ENCODE results near the gene CYB5R3.

The CYB5R3 gene

GRCh38 chr22:42648017-42648367 lies 1.2 kb downstream of the CYB5R3 start:
- no peak for ATAC-seq
- TF ChIP-seq CSDC2 (CRISPR knock-in tag; IDR thresholded peaks at IDR 0.05): no peak
- TF ChIP-seq GLIS3 (CRISPR knock-in tag; IDR thresholded peaks at IDR 0.05): no peak
- TF ChIP-seq CREB5 (CRISPR knock-in tag; IDR thresholded peaks at IDR 0.05; ENCODE audit: low read depth): no peak
- TF ChIP-seq PATZ1 (CRISPR knock-in tag; IDR thresholded peaks at IDR 0.05; ENCODE audit: borderline replicate concordance): no peak
- TF ChIP-seq TCF4 (CRISPR knock-in tag; IDR thresholded peaks at IDR 0.05; ENCODE audit: borderline replicate concordance): no peak
- TF ChIP-seq ZFP30 (CRISPR knock-in tag; IDR thresholded peaks at IDR 0.05): no peak
- TF ChIP-seq RARB (CRISPR knock-in tag; IDR thresholded peaks at IDR 0.05): no peak
- no peak for TF ChIP-seq ISL1 (CRISPR knock-in tag; IDR thresholded peaks at IDR 0.05)
- TF ChIP-seq BACH2 (CRISPR knock-in tag; IDR thresholded peaks at IDR 0.05; ENCODE audit: borderline replicate concordance): no peak
- TF ChIP-seq PPARA (CRISPR knock-in tag; IDR thresholded peaks at IDR 0.05; ENCODE audit: borderline replicate concordance): no peak
- no peak for TF ChIP-seq ARNTL (CRISPR knock-in tag; IDR thresholded peaks at IDR 0.05; ENCODE audit: borderline replicate concordance, low read depth)
- TF ChIP-seq OSR1 (CRISPR knock-in tag; IDR thresholded peaks at IDR 0.05): no peak
- TF ChIP-seq TSHZ2 (CRISPR knock-in tag; IDR thresholded peaks at IDR 0.05): no peak
- TF ChIP-seq ZNF8 (CRISPR knock-in tag; IDR thresholded peaks at IDR 0.05): no peak
- TF ChIP-seq ZFP3 (CRISPR knock-in tag; IDR thresholded peaks at IDR 0.05): no peak
- TF ChIP-seq SNAI2 (CRISPR knock-in tag; IDR thresholded peaks at IDR 0.05): no peak
- no peak for TF ChIP-seq ZC3H10 (CRISPR knock-in tag; IDR thresholded peaks at IDR 0.05)

- ATAC-seq: no peak
- TF ChIP-seq PATZ1 (CRISPR knock-in tag; IDR thresholded peaks at IDR 0.05; ENCODE audit: borderline replicate concordance): no peak
- no peak for TF ChIP-seq ZC3H10 (CRISPR knock-in tag; IDR thresholded peaks at IDR 0.05)
- no peak for TF ChIP-seq POU6F1 (CRISPR knock-in tag; IDR thresholded peaks at IDR 0.05; ENCODE audit: borderline replicate concordance, low read depth)
- no peak for TF ChIP-seq TCF4 (CRISPR knock-in tag; IDR thresholded peaks at IDR 0.05; ENCODE audit: borderline replicate concordance)
- no peak for TF ChIP-seq GLIS3 (CRISPR knock-in tag; IDR thresholded peaks at IDR 0.05)
- no peak for TF ChIP-seq ISL1 (CRISPR knock-in tag; IDR thresholded peaks at IDR 0.05)
- TF ChIP-seq RARB (CRISPR knock-in tag; IDR thresholded peaks at IDR 0.05): no peak
- no peak for TF ChIP-seq CREB5 (CRISPR knock-in tag; IDR thresholded peaks at IDR 0.05; ENCODE audit: low read depth)
- TF ChIP-seq ZNF70 (CRISPR knock-in tag; IDR thresholded peaks at IDR 0.05): no peak
- no peak for TF ChIP-seq ZFP3 (CRISPR knock-in tag; IDR thresholded peaks at IDR 0.05)
- TF ChIP-seq ESRRG (CRISPR knock-in tag; IDR thresholded peaks at IDR 0.05): no peak
- no peak for TF ChIP-seq CSDC2 (CRISPR knock-in tag; IDR thresholded peaks at IDR 0.05)
- no peak for TF ChIP-seq ZNF565 (CRISPR knock-in tag; conservative IDR thresholded peaks at IDR 0.05; ENCODE audit: low read depth)
- TF ChIP-seq ARNTL (CRISPR knock-in tag; IDR thresholded peaks at IDR 0.05; ENCODE audit: borderline replicate concordance, low read depth): no peak
- no peak for TF ChIP-seq ZFP30 (CRISPR knock-in tag; IDR thresholded peaks at IDR 0.05)
Observed at GRCh38 chr22:42646569-42647525, 2.3 kb downstream of the CYB5R3 start.

All from SK-N-SH treated with all-trans-retinoic acid at 6 μM for 48 hours (cell line).